Stimulated activated naive B cell treated with anti-CD40 and anti-IgM and Interleukin-4, amounts not matched to agents 10 μg/mL and 1 μg/mL and 100 μg/mL, for 72 hours (primary cell): Measurements from ENCODE around the gene FSD1.
"Not testable (repeated sequence)": the region's sequence is repeated elsewhere in the genome, so short reads cannot be mapped to it uniquely, and the experiment has no call there.

Experiments used
- ATAC-seq, 2 donors: fragments of 150-1000 bp; cut with Tn5 transposase; replicated peaks; 2 replicates each; pipeline ENCODE4 v1.10.0; 2021; ENCODE audit warnings: moderate library complexity in 1 of 2
- DNase-seq: peaks from one replicate; pipeline ENCODE4 v3.0.0; 2021
- H3K27ac Mint-ChIP-seq: one replicate; pipeline ENCODE4 v1.8.0; 2022; ENCODE audit warnings: mild to moderate bottlenecking, mixed read lengths
- H3K27me3 Mint-ChIP-seq, 2 donors: one replicate each; pipeline ENCODE4 v1.8.0; 2022; ENCODE audit warnings: mixed read lengths in 2 of 2
- H3K36me3 Mint-ChIP-seq, 2 donors: one replicate each; pipeline ENCODE4 v1.8.0; 2022; ENCODE audit warnings: mixed read lengths in 2 of 2, mild to moderate bottlenecking in 1 of 2
- H3K4me1 Mint-ChIP-seq, 2 donors: one replicate each; pipeline ENCODE4 v1.8.0; 2022; ENCODE audit warnings: mixed read lengths in 2 of 2, mild to moderate bottlenecking in 1 of 2
- H3K4me3 Mint-ChIP-seq, 2 donors: one replicate each; pipeline ENCODE4 v1.8.0; 2022; ENCODE audit warnings: mild to moderate bottlenecking in 2 of 2, mixed read lengths in 2 of 2, moderate library complexity in 1 of 2
- H3K9me3 Mint-ChIP-seq, 2 donors: one replicate each; pipeline ENCODE4 v1.8.0; 2022; ENCODE audit warnings: mixed read lengths in 2 of 2, mild to moderate bottlenecking in 1 of 2

FSD1 gene

GRCh38 chr19:4318460-4318859 lies 14.1 kb downstream of the FSD1 start:
- DNase-seq: no peak
- Mint-ChIP-seq H3K4me1 (no peaks in the 10 kb centered on the region), H3K9me3 (peaks cover 22 to 23% of the 10 kb centered on the region in 2 donors), H3K27ac (no peak overlapping the region), H3K4me3 (no peak overlapping the region), H3K27me3 (no peaks in the 10 kb centered on the region), H3K36me3 (peaks cover 3% of the 10 kb centered on the region in 2 donors)
- ATAC-seq: no peak

DNA sequence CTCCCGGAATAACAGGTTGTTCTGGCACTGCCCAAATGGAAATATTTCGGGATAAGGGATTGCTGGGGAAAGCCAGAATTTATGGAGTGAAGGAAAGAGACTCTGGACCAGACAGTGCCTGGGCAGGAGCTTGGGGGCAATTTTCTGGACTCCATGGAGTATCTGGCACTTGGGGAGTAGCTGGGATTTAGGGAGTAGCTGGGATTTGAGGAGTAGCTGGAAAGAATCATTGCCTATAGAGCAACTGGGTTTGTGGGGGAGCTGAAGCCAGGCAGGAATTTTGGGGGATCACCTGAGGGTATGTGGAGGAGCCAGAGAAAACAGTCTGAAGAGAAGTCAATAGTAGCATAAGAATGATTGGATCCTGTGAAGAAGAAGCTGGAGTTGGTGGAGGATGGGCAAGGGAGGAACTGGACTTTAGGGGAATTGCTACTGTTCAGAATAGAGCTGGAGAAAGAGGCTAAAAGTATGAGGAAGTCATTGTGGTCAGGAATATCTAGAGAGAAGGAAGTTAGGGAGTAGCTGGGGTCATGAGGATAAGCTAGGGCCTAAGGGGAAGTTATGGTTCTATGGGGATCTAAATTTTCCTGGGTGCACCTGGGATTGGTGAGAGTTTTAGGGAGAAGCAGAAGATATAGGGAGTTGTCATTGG lies 14.8 kb downstream of the FSD1 start:
- no peaks in the 10 kb centered on the region for H3K4me1 Mint-ChIP-seq
- H3K4me3 Mint-ChIP-seq: peak overlapping the region in 1 of 2 donors; percentile 13
- H3K27ac Mint-ChIP-seq: no peak overlapping the region
- H3K36me3 Mint-ChIP-seq: peaks cover 3% of the 10 kb centered on the region in 2 donors
- no peaks in the 10 kb centered on the region for H3K27me3 Mint-ChIP-seq
- DNase-seq (no peak), ATAC-seq (no peak)
- peaks cover 22 to 23% of the 10 kb centered on the region in 2 donors for H3K9me3 Mint-ChIP-seq

DNA sequence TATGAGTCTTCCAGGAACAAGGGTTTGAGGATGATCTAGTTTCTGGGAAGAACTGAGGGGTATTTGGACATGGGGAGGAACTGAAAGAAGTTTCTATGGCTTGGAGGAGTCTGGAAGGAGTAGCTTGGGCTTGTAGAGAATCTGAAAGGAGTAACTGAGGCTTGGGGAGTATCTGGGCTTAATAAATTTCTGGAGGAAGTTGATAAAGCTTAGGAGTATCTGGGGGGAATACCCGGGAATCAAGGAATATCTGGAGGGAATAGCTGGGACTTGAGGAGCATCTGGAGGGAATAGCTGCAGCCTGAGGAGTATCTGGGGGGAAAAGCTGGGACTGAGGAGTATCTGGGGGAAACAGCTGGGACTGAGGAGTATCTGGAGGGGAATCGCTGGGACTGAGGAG lies 16.0 kb downstream of the FSD1 start:
- Mint-ChIP-seq H3K4me1 (peaks cover 0 to 1% of the 10 kb centered on the region in 2 donors), H3K27me3 (peaks cover 3 to 4% of the 10 kb centered on the region in 2 donors), H3K9me3 (peaks cover 22 to 23% of the 10 kb centered on the region in 2 donors), H3K36me3 (peaks cover 3 to 6% of the 10 kb centered on the region in 2 donors), H3K4me3 (no peak overlapping the region), H3K27ac (no peak overlapping the region)
- DNase-seq: no peak
- no peak for ATAC-seq

GRCh38 chr19:4322942-4323665 lies 18.7 kb downstream of the FSD1 start:
- ATAC-seq (no peak), DNase-seq (no peak)
- peaks cover 18 to 20% of the 10 kb centered on the region in 2 donors for H3K4me1 Mint-ChIP-seq
- H3K27me3 Mint-ChIP-seq: peaks cover 12 to 28% of the 10 kb centered on the region in 2 donors
- peaks cover 3 to 7% of the 10 kb centered on the region in 2 donors for H3K36me3 Mint-ChIP-seq
- peaks cover 26% of the 10 kb centered on the region in 2 donors for H3K9me3 Mint-ChIP-seq
- no peak overlapping the region for H3K27ac Mint-ChIP-seq
- H3K4me3 Mint-ChIP-seq: no peak overlapping the region

DNA sequence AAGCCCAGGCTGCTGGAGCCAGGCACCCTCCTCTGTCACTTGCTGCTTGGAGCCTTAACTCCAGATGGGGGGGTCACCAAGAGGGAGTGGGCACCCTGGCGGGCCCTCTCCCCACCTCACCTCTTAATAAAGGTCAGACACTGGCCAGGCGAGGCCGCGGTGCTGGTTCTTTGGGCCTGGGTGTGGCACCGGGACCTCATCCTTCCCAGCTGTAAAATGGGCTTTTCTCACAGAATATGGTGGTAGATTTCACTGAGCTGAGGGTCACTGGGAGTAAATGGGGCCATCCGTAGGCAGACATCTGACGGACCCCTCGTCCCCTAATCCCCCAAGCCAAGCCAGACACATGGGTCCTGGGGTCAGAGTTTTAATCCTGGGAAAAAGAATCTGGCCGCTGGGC lies 19.3 kb downstream of the FSD1 start:
- Mint-ChIP-seq H3K27me3 (peaks cover 12 to 33% of the 10 kb centered on the region in 2 donors), H3K9me3 (peaks cover 26 to 29% of the 10 kb centered on the region in 2 donors), H3K36me3 (peaks cover 3 to 5% of the 10 kb centered on the region in 2 donors), H3K27ac (no peak overlapping the region), H3K4me3 (no peak overlapping the region), H3K4me1 (peaks cover 21 to 26% of the 10 kb centered on the region in 2 donors)
- DNase-seq: no peak
- ATAC-seq: no peak

DNA sequence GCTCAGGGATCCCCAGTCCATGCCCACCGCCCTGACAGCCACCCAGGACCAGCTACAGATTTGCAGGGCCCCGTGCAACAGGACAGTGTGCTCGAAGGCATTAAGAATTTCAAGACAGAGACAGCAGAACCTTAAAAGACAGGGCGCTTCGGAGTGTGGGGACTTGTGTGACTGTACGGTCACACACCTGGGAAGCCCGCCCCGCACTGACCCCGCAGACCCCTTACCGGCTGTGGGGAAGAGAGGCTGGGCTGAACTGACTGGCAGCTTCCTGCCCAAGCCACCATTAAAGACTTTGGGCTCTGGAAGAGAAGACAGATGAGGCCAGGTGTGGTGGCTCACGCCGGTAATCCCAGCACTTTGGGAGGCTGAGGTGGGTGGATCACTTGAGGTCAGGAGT lies 19.8 kb downstream of the FSD1 start:
- ATAC-seq: no peak
- peaks cover 12 to 33% of the 10 kb centered on the region in 2 donors for H3K27me3 Mint-ChIP-seq
- peaks cover 3% of the 10 kb centered on the region in 2 donors for H3K36me3 Mint-ChIP-seq

DNA sequence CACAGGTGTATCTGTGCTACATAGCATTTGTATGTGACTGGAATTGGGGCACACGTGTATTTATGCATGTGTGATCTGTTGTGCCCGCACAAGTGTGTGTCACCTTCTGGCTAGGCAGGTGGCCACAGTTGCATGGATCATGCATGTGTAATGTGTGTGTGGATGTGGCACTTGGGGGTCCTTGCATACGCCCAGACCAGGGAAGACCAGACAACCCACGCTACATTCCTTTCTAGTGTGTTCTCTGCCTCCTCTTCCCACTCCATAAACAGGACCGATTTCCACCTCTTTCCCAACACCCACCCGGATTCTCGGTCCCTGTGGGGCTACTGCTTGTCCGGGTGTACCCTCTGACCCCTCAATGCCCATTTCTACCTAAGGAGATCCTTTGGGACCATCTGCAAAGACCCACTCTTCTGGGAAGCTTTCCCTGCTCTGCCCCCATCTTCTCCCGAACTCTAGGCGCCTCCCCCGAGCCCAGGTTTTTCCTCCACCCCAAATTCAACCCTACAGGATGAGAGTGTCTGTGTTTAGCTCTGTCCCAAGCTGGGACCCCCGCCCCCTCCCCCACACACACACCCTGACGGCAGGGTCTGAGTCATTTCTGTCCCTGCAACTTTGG lies 21.9 kb downstream of the FSD1 start:
- peaks cover 3 to 10% of the 10 kb centered on the region in 2 donors for H3K9me3 Mint-ChIP-seq
- ATAC-seq (no peak), DNase-seq (no peak)
- no peak overlapping the region for H3K27ac Mint-ChIP-seq
- peaks cover 12 to 33% of the 10 kb centered on the region in 2 donors for H3K27me3 Mint-ChIP-seq
- peak overlapping the region; percentile 52 to 60 for H3K4me3 Mint-ChIP-seq
- H3K36me3 Mint-ChIP-seq: peaks cover 4 to 13% of the 10 kb centered on the region in 2 donors
- peaks cover 27 to 36% of the 10 kb centered on the region in 2 donors for H3K4me1 Mint-ChIP-seq

More for the DNA sequence above, 19.8 kb downstream of the FSD1 start:
- H3K4me1 Mint-ChIP-seq: peaks cover 21 to 31% of the 10 kb centered on the region in 2 donors
- no peak for DNase-seq
- peaks cover 21 to 24% of the 10 kb centered on the region in 2 donors for H3K9me3 Mint-ChIP-seq
- H3K27ac Mint-ChIP-seq: no peak overlapping the region
- H3K4me3 Mint-ChIP-seq: no peak overlapping the region

DNA sequence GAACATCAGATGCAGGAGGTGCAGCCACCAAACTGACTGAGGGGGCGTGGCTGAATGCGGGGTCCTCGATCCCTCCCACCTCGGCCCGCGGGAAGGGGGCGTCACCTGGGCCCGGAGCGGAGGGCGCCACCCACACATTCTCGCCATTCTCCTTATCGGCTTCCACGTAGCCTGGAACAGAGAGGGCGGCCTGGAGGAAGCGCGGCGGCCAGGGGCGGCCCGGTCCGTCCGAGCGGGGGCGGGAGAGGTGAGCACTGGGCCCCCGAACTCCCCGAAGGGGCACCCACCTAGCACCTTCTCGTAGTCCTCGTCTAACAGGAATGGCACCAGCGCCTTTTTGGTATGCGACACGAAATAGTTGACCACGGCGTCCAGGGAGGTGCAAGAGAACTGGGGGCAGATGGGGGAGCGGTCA lies 22.4 kb downstream of the FSD1 start:
- ATAC-seq (no peak), DNase-seq (no peak)
- peak overlapping the region; percentile 52 to 87 for H3K4me3 Mint-ChIP-seq
- peaks cover 12 to 33% of the 10 kb centered on the region in 2 donors for H3K27me3 Mint-ChIP-seq
- no peak overlapping the region for H3K27ac Mint-ChIP-seq
- H3K4me1 Mint-ChIP-seq: peaks cover 27 to 36% of the 10 kb centered on the region in 2 donors
- H3K36me3 Mint-ChIP-seq: peaks cover 2 to 13% of the 10 kb centered on the region in 2 donors
- H3K9me3 Mint-ChIP-seq: peaks cover 3 to 6% of the 10 kb centered on the region in 2 donors

- H3K4me1 Mint-ChIP-seq: peaks cover 27 to 36% of the 10 kb centered on the region in 2 donors
- ATAC-seq: peak in 1 of 2 donors; percentile 34
- peaks cover 12 to 33% of the 10 kb centered on the region in 2 donors for H3K27me3 Mint-ChIP-seq
- DNase-seq: peak; percentile 68
- H3K36me3 Mint-ChIP-seq: peaks cover 2 to 13% of the 10 kb centered on the region in 2 donors
- H3K9me3 Mint-ChIP-seq: peaks cover 3 to 6% of the 10 kb centered on the region in 2 donors
- peak overlapping the region; percentile 85 to 87 for H3K4me3 Mint-ChIP-seq
- no peak overlapping the region for H3K27ac Mint-ChIP-seq
These were observed 23.0 kb downstream of the FSD1 start for GRCh38 chr19:4327252-4327876.

DNA sequence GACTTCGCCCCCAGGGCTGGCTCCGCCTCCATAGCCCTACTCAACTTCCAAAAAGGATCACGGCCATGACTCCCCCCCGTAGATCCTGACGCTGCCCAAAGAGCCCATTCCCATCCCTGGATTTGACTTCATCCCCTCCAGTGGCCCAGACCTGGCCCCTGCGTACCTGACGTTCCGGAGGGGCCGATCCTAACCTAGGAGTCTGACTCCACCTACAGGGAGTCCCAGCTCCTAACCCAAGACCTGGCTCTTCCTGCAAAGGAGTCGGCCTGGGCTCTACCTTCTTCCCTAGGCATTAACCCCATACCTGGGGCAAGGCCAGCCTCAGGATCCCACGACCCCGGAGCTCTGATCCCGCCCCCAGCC lies 23.5 kb downstream of the FSD1 start:
- Mint-ChIP-seq H3K4me3 (peak overlapping the region; percentile 85 to 87), H3K36me3 (peaks cover 2 to 13% of the 10 kb centered on the region in 2 donors), H3K9me3 (peaks cover 3 to 6% of the 10 kb centered on the region in 2 donors), H3K27me3 (peaks cover 12 to 33% of the 10 kb centered on the region in 2 donors), H3K4me1 (peaks cover 27 to 36% of the 10 kb centered on the region in 2 donors), H3K27ac (no peak overlapping the region)
- ATAC-seq (peak in 1 of 2 donors; percentile 10), DNase-seq (no peak)

GRCh38 chr19:4328243-4328990 lies 24.0 kb downstream of the FSD1 start:
- H3K9me3 Mint-ChIP-seq: peaks cover 3 to 6% of the 10 kb centered on the region in 2 donors
- peak overlapping the region; percentile 85 to 87 for H3K4me3 Mint-ChIP-seq
- peaks cover 2 to 13% of the 10 kb centered on the region in 2 donors for H3K36me3 Mint-ChIP-seq
- peak overlapping the region; percentile 94 for H3K27ac Mint-ChIP-seq
- ATAC-seq (peak; percentile 87 to 93), DNase-seq (peak; percentile 92)
- peaks cover 27 to 36% of the 10 kb centered on the region in 2 donors for H3K4me1 Mint-ChIP-seq
- H3K27me3 Mint-ChIP-seq: peaks cover 12 to 33% of the 10 kb centered on the region in 2 donors

DNA sequence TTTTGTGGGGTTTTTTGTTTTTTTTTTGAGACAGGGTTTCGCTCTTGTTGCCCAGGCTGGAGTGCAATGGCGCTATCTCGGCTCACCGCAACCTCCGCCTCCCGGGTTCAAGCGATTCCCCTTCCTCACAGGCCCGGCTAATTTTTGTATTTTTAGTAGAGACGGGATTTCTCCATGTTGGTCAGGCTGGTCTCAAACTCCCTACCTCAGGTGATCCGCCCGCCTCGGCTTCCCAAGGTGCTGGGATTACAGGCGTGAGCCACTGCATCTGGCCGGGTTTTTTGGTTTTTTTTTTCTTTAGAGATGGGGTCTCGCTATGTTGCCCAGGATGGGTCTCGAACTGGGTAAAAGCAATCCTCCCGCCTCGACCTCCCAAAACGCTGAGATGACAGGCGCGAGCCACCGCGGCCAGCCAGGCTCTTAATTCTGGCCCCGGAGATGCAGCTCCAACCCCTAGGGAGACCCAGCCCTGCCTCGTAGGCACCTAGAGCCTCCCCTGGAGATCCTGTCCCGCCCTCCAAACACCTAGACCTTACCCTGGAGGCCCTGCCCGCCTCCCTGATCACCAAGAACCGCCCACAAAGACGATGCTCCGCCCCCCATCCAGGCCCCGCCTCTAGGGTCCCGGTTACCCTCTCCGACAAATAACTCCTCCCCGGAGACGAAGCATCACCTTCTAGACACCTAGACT lies 24.7 kb downstream of the FSD1 start:
- peak overlapping the region; percentile 94 for H3K27ac Mint-ChIP-seq
- peaks cover 27 to 36% of the 10 kb centered on the region in 2 donors for H3K4me1 Mint-ChIP-seq
- H3K9me3 Mint-ChIP-seq: not testable (repeated sequence)
- peak overlapping the region; percentile 85 to 87 for H3K4me3 Mint-ChIP-seq
- peaks cover 12 to 33% of the 10 kb centered on the region in 2 donors for H3K27me3 Mint-ChIP-seq
- H3K36me3 Mint-ChIP-seq: peaks cover 2 to 17% of the 10 kb centered on the region in 2 donors
- peak in 1 of 2 donors; percentile 11 for ATAC-seq
- peak; percentile 54 for DNase-seq

DNA sequence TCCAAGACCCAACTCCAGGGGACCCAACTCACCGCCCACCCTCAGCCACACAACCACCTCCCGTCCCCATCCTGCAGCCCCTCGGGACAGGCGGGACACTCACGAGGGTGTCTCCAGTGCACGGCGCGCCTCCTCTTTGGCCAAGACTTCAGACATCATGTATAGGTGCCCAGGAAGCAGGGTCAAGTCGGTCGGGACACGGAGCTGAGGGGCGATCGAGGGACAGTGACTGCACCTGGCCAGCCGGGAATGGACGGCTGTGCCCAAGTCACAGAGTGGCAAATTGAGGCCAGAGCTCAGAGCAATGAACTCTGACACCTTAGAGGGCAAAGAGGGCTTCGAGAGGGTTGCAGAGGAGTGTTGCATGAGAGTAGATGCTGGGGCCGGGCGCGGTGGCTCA lies 25.5 kb downstream of the FSD1 start:
- Mint-ChIP-seq H3K9me3 (peaks cover 11 to 12% of the 10 kb centered on the region in 2 donors), H3K4me3 (peak overlapping the region in 1 of 2 donors; percentile 85), H3K36me3 (peaks cover 7 to 24% of the 10 kb centered on the region in 2 donors), H3K4me1 (peaks cover 27 to 36% of the 10 kb centered on the region in 2 donors), H3K27ac (peak overlapping the region; percentile 65), H3K27me3 (peaks cover 12 to 33% of the 10 kb centered on the region in 2 donors)
- DNase-seq: no peak
- ATAC-seq: no peak
